ENCODE measurements around the gene FBXO34.
"Not testable (repeated sequence)": the region's sequence is repeated elsewhere in the genome, so short reads cannot be mapped to it uniquely, and the experiment has no call there.

The FBXO34 gene

GRCh38 chr14:55382483-55382882 lies 111.3 kb downstream of the FBXO34 start:
- Histone ChIP-seq H3K27me3 (no peaks in the 10 kb centered on the region), H3K27ac (no peak overlapping the region), H3K36me3 (peaks cover 52% of the 10 kb centered on the region), H3K9me3 (no peaks in the 10 kb centered on the region), H3K4me1 (ENCODE audit: control insufficient read depth in 1 of 2, insufficient read depth in 1 of 2, low read depth in 1 of 2, low read length in 1 of 2) (no peaks in the 10 kb centered on the region), H3K4me3 (ENCODE audit: low read depth in 1 of 2, low read length in 1 of 2) (no peak overlapping the region)
- no peak for TF ChIP-seq CTCF (IDR thresholded peaks at IDR 0.05)

- peaks cover 46% of the 10 kb centered on the region for H3K36me3 ChIP-seq
- H3K27ac ChIP-seq; H3K4me1 ChIP-seq (ENCODE audit: control insufficient read depth in 1 of 2, insufficient read depth in 1 of 2, low read depth in 1 of 2, low read length in 1 of 2); H3K27me3 ChIP-seq; H3K4me3 ChIP-seq (ENCODE audit: low read depth in 1 of 2, low read length in 1 of 2); H3K9me3 ChIP-seq: not testable (repeated sequence)
These were observed 111.8 kb downstream of the FBXO34 start for GRCh38 chr14:55383056-55383466.

GRCh38 chr14:55383541-55384140 lies 112.4 kb downstream of the FBXO34 start:
- no peaks in the 10 kb centered on the region for H3K9me3 ChIP-seq
- no peaks in the 10 kb centered on the region for H3K27me3 ChIP-seq
- H3K4me3 ChIP-seq (ENCODE audit: low read depth in 1 of 2, low read length in 1 of 2) = no peak overlapping the region
- H3K4me1 ChIP-seq (ENCODE audit: control insufficient read depth in 1 of 2, insufficient read depth in 1 of 2, low read depth in 1 of 2, low read length in 1 of 2) = no peaks in the 10 kb centered on the region
- no peak overlapping the region for H3K27ac ChIP-seq
- TF ChIP-seq CTCF (IDR thresholded peaks at IDR 0.05) = no peak
- H3K36me3 ChIP-seq = peaks cover 40% of the 10 kb centered on the region

- no peaks in the 10 kb centered on the region for H3K27me3 ChIP-seq
- no peak overlapping the region for H3K27ac ChIP-seq
- H3K4me3 ChIP-seq (ENCODE audit: low read depth in 1 of 2, low read length in 1 of 2) = no peak overlapping the region
- H3K36me3 ChIP-seq = peaks cover 41% of the 10 kb centered on the region
- no peaks in the 10 kb centered on the region for H3K4me1 ChIP-seq (ENCODE audit: control insufficient read depth in 1 of 2, insufficient read depth in 1 of 2, low read depth in 1 of 2, low read length in 1 of 2)
- TF ChIP-seq CTCF (IDR thresholded peaks at IDR 0.05) = no peak
- no peaks in the 10 kb centered on the region for H3K9me3 ChIP-seq
These were observed 113.3 kb downstream of the FBXO34 start for GRCh38 chr14:55384536-55384935.

- Histone ChIP-seq H3K27me3 (no peaks in the 10 kb centered on the region), H3K27ac (no peak overlapping the region), H3K9me3 (no peaks in the 10 kb centered on the region), H3K4me1 (ENCODE audit: control insufficient read depth in 1 of 2, insufficient read depth in 1 of 2, low read depth in 1 of 2, low read length in 1 of 2) (no peaks in the 10 kb centered on the region), H3K36me3 (peaks cover 32% of the 10 kb centered on the region), H3K4me3 (ENCODE audit: low read depth in 1 of 2, low read length in 1 of 2) (no peak overlapping the region)
- TF ChIP-seq CTCF (IDR thresholded peaks at IDR 0.05) = no peak
These were observed 115.0 kb downstream of the FBXO34 start for GRCh38 chr14:55386037-55386808.

- H3K4me3 ChIP-seq (ENCODE audit: low read depth in 1 of 2, low read length in 1 of 2) = no peak overlapping the region
- peaks cover 23% of the 10 kb centered on the region for H3K36me3 ChIP-seq
- H3K9me3 ChIP-seq = no peaks in the 10 kb centered on the region
- H3K4me1 ChIP-seq (ENCODE audit: control insufficient read depth in 1 of 2, insufficient read depth in 1 of 2, low read depth in 1 of 2, low read length in 1 of 2) = no peaks in the 10 kb centered on the region
- H3K27ac ChIP-seq = no peak overlapping the region
- no peak for TF ChIP-seq CTCF (IDR thresholded peaks at IDR 0.05)
- no peaks in the 10 kb centered on the region for H3K27me3 ChIP-seq
These were observed 115.9 kb downstream of the FBXO34 start for GRCh38 chr14:55387121-55387520.

All from neutrophil (primary cell).